K562 (cell line): ENCODE measurements around the gene ZMIZ1. TPM values are rescaled to one million over a fixed set of nuclear protein-coding genes. Genes with fewer than 3 reads are reported as not detected.
A peak's percentile ranks its signal among the peaks of the same experiment; 100 is the strongest.

Experiments
- ATF7 ChIP-seq: fragments of 450-650 bp; IDR thresholded peaks from 2 replicates; pipeline ENCODE4 v1.7.1; 2014; ENCODE audit warnings: mild to moderate bottlenecking, moderate library complexity
- CBX3 ChIP-seq, 2 experiments: IDR thresholded peaks; 1 replicate in 1 of 2; 2 replicates in 1 of 2; pipeline ENCODE4 v1.6.1; 2012; ENCODE audit warnings: inconsistent platforms in 2 of 2, low read length in 2 of 2, borderline replicate concordance in 1 of 2, control low read depth in 1 of 2
- DPF2 ChIP-seq: fragments of 450-650 bp; IDR thresholded peaks from 2 replicates; pipeline ENCODE4 v1.6.1; 2016
- E2F1 ChIP-seq: sonication (generic); formaldehyde crosslinking; IDR thresholded peaks from 2 replicates; pipeline ENCODE4 v1.8.1; 2023; ENCODE audit warnings: mild to moderate bottlenecking, missing genetic modification reagents, moderate library complexity
- EGR1 ChIP-seq: fragments of 450-650 bp; conservative IDR thresholded peaks from 2 replicates; pipeline ENCODE4 v1.6.1; 2017; ENCODE audit warnings: mild to moderate bottlenecking
- GABPA ChIP-seq: fragments of 200-800 bp; sonication (Bioruptor generic); conservative IDR thresholded peaks from 2 replicates; pipeline ENCODE4 v1.6.1; 2016; ENCODE audit warnings: low read depth, missing genetic modification characterization, missing compliant biosample characterization
- HDAC8 ChIP-seq: fragments of 450-650 bp; IDR thresholded peaks from 2 replicates; pipeline ENCODE4 v1.6.1; 2016; ENCODE audit warnings: mild to moderate bottlenecking, missing genetic modification characterization, moderate library complexity, missing compliant biosample characterization
- NFIX ChIP-seq: fragments of 250-450 bp; sonication (Bioruptor Pico); IDR thresholded peaks from 2 replicates; pipeline ENCODE4 v1.4.0; 2020; ENCODE audit warnings: low read depth, mild to moderate bottlenecking, moderate library complexity
- NUFIP1 ChIP-seq: fragments of 450-650 bp; IDR thresholded peaks from 2 replicates; pipeline ENCODE4 v1.6.1; 2018; ENCODE audit not compliant: partially characterized antibody
- RREB1 ChIP-seq: fragments of 250-450 bp; sonication (Bioruptor Pico); IDR thresholded peaks from 2 replicates; pipeline ENCODE4 v1.4.0; 2020
- SMAD4 ChIP-seq: fragments of 250-450 bp; sonication (Bioruptor Pico); conservative IDR thresholded peaks from 2 replicates; pipeline ENCODE4 v1.8.0; 2021; ENCODE audit warnings: inconsistent platforms, mild to moderate bottlenecking, moderate library complexity
- SRSF1 ChIP-seq: fragments of 200-400 bp; formaldehyde crosslinking; IDR thresholded peaks from 2 replicates; pipeline ENCODE4 v1.6.1; 2017; ENCODE audit warnings: mild to moderate bottlenecking, low read depth, low read length, moderate library complexity
- ZBTB49 ChIP-seq: sonication (generic); formaldehyde crosslinking; IDR thresholded peaks from 2 replicates; pipeline ENCODE4 v1.8.0; 2022; ENCODE audit warnings: missing genetic modification reagents, mild to moderate bottlenecking, borderline replicate concordance
- ZNF263 ChIP-seq: sonication (generic); formaldehyde crosslinking; IDR thresholded peaks from 2 replicates; pipeline ENCODE4 v1.8.0; 2022; ENCODE audit warnings: mild to moderate bottlenecking, missing genetic modification reagents, borderline replicate concordance
- ZNF639 ChIP-seq, 2 experiments: fragments of 200-800 bp in 1 of 2; sonication (Bioruptor generic) in 1 of 2; sonication (generic) in 1 of 2; formaldehyde crosslinking in 1 of 2; IDR thresholded peaks in 1 of 2; conservative IDR thresholded peaks in 1 of 2; 2 replicates each; pipeline versions ENCODE4 v1.5.0 to v1.6.1; 2016 to 2020; ENCODE audit warnings: missing compliant biosample characterization in 1 of 2, missing genetic modification characterization in 1 of 2, missing genetic modification reagents in 1 of 2
- polyA plus RNA-seq, 8 experiments: library from polyadenylated mRNA; depleted of rRNA in 4 of 8; stranded (reverse) in 5 of 8; unstranded in 3 of 8; fragments of >200 nt; fragmentation: Nextera tagmentation in 2 of 8; fragmentation: Illumina TruSeq in 1 of 8; extraction: Ambion mirVana in 2 of 8; extraction: Trizol in 1 of 8; gene quantifications; 2 replicates each; pipeline versions ENCODE4 v1.2.1 to v1.2.3, GENCODE V29; 2011 to 2014; ENCODE audit warnings: inconsistent platforms in 1 of 8, missing spikeins in 1 of 8
- total RNA-seq, 7 experiments: library from RNA; depleted of rRNA in 6 of 7; stranded (reverse); fragments of >200 nt in 6 of 7; fragmentation: Illumina TruSeq in 2 of 7; extraction: Trizol in 2 of 7; gene quantifications; 2 replicates each; pipeline versions ENCODE4 v1.2.1 to v1.2.3, GENCODE V29; 2011 to 2021; ENCODE audit warnings: low replicate concordance in 1 of 7

ZMIZ1 gene
- total and polyA plus RNA-seq, 9 of the 15 experiments (the other 6 are each of a cell fraction or from before 2014, with no cell fraction given), result 1.0 to 37.3 (median 4.3) TPM

- TF ChIP-seq E2F1 (CRISPR knock-in tag), result no peak
- TF ChIP-seq DPF2, result peak; percentile 99
- TF ChIP-seq NFIX (CRISPR knock-in tag), result no peak
- peak; percentile 93 for TF ChIP-seq ZNF263
- peak; percentile 88 for TF ChIP-seq ATF7
- 0 out of 2 replicates have a peak, but pooled peaks have one; percentile 49 for TF ChIP-seq ZBTB49 (CRISPR knock-in tag)
- peak; percentile 51 for TF ChIP-seq GABPA (tag)
- no peak for TF ChIP-seq SRSF1
- peak in 1 of 2 experiments; percentile 75; a peak in 1 of 3 replicates for TF ChIP-seq CBX3 (IDR thresholded peaks at IDR 0.05; ENCODE audit: borderline replicate concordance in 1 of 2, low read length in 2 of 2)
- TF ChIP-seq ZNF639 (CRISPR knock-in tag; conservative IDR thresholded peaks at IDR 0.05 in 1 of 2, IDR thresholded peaks at IDR 0.05 in 1 of 2), result peak in 1 of 2 experiments; percentile 86; a peak in 2 of 4 replicates
- peak; percentile 17 for TF ChIP-seq NUFIP1
- TF ChIP-seq HDAC8, result 0 out of 2 replicates have a peak, but pooled peaks have one; percentile 31
- TF ChIP-seq SMAD4 (CRISPR knock-in tag), result peak; percentile 97
- peak; percentile 98 for TF ChIP-seq EGR1
- TF ChIP-seq RREB1 (CRISPR knock-in tag), result peak; percentile 86
These were observed 109.9 kb downstream of the ZMIZ1 start (continued) for GRCh38 chr10:79178614-79179163.
